HG02885 (cell line): ENCODE measurements around the gene SOX6.

Experiments
- ATAC-seq: cut with Tn5 transposase; IDR thresholded peaks from one replicate; pipeline ENCODE4 v1.9.1; 2021; ENCODE audit warnings: mild to moderate bottlenecking; ENCODE audit not compliant: unreplicated experiment, poor library complexity

SOX6 gene

DNA sequence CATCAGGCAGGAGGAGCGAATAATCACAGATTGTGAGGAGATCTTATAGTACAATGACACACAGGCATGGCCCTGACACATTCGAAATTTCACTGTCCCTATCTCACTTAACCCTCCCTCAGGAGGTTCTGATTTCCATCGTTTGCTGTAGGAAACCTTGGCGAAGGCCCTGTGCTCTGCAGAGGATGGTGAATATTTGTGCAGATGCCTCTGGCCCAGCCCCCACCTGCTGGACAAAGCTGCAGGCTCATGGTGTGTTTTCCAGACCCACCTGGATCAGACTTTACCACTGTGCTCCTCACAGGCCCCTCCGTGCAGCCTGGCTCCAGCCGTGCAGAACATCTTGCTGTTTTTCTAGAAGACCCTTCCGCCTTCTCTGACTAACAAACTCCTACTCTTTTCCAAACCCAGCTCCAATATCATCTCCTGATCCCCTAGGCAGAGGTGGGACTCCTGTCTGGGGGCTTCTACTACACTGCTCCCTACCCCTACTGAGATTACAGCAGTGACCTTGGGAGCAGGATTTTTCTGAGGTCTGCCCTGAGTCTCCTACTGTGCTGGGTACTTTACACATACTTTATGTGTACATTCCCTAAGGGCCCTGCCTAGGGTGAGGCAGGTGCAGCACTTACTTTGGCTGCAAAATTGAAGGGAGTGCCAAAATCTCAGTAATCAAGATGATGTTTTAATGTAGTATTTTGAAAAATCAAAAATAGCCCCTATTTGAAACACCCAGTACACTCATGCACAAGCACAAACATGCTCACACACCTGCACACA, 412.7 kb downstream of the SOX6 start:
- no peak for ATAC-seq

DNA sequence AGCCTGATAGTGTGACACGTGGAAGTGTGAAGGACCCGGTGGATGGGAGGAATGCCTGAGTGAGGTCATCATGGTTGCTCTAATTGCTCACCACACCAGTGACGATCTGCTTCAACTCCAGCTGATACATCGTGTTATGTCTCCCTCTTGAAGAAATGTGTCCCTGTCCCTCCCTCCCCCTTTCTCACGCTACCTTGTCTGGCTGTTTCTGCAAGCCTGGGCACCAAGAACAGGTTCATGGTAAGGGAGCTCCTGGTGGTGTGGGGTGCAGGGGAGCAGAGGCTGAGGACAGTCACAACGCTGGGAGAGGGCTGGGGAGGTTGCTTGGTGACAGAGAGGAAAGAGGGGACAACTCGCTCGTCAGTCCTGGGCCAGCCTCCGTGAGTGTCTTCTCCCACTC, 413.4 kb downstream of the SOX6 start:
- ATAC-seq: no peak

DNA sequence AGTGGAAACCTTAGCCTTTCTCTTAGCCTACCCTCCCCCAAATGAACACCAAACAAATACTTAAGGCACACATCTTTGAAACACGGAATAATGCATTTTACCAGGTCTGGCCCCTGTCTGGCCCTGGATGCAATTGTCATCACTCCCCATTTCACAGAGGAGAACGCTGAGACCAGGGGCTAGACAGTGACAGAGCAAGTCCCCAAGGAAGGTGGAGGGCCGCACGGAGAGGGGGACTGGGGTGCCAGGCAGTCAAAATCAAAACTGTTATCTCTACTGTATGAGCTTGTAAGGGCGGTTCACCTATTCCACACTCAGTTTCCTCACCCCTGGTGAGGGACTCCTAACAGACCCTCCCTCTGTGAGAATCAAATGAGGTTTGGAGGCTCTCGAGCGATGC, 414.2 kb downstream of the SOX6 start:
- ATAC-seq: no peak

- peak; percentile 74 for ATAC-seq
Observed at GRCh38 chr11:15941206-15941770, 415.1 kb downstream of the SOX6 start.

- peak; percentile 14 for ATAC-seq
Observed at GRCh38 chr11:15940462-15941205, 415.7 kb downstream of the SOX6 start.

DNA sequence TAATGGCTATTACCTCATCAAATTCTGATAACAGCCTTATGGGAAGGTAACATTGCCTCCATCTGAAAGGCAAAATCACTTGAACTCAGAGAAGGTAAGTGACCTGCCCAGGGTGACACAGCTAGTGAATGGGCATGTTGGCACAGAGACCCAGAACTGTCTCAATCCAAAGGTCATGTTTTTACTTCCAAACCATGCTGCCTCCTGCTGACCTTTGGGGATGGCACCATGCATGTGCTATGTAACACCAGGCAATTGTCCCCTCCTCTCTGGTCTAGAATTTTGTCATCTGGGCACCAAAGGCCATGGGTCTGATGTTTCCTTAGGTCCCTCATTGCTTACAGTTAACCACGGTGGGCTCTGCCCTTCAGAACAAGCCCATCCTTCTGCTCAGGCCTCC, 417.4 kb downstream of the SOX6 start:
- ATAC-seq: no peak

DNA sequence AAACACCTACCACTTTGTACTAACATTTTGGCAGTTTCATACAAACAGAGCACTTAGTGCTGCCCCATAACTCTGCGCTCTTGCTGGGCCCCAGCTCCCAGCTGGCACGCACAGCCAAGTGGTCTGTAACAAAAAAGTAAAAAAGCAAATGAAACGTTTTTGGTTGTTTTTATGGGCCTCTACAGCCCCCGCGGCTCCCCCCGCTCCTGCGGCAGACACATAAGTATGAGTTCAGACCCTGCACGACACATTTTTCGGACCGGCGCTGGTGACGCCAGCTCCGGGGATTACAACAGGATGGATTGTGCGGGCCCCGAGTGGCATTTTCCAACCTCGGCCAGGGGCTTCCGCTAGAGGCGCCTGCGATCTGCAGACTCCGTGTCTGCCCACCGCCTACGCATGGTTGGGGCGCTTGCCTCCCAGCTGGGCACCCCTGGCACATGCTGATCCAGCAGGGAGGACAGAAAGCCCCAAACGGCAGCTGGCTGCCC, 418.2 kb downstream of the SOX6 start:
- no peak for ATAC-seq

DNA sequence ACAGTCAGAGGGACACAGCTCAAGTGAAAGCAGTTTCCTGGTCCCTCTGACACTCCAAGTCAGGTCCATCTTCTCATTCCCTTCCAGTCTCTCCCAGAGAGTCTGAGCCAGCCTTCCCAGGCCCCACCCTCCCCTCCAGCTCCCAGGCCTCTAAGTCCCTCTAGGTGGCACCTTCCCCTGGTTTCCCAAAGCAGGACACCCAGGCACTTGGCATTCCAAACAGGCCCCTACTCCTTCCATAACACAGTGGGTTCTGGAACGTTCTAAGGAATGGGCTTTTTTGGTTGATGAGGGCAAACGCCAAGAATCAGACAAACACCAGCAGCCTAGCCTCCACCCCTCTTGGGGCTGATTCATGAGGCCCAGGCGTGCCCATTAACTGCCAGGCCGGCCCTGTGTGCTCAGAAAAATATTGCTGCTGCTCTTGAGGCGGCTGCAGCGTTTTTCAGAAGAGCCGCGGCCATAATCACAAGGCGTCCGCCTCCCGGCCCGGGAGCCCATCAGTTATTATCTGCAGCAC, 418.7 kb downstream of the SOX6 start:
- ATAC-seq: no peak

DNA sequence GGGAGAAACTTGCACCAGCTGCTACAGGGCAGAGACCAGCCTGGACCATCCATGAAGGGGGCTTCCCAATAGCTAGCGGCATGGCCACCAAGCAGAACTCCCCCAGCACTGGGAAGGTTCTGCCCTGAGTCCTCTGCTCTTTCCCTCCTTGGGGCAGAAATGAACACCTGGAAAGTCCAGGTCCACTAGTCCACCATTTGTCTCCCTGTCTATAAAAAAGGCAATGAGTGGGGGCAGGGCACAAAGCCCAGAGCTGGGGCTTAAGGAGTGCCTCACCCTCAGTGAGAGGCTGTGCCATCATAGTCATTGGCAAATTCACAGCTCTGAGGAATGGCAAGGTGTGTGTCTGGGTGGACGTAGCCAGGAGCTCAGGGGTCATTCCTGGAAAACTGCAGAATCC, 420.3 kb downstream of the SOX6 start:
- no peak for ATAC-seq

DNA sequence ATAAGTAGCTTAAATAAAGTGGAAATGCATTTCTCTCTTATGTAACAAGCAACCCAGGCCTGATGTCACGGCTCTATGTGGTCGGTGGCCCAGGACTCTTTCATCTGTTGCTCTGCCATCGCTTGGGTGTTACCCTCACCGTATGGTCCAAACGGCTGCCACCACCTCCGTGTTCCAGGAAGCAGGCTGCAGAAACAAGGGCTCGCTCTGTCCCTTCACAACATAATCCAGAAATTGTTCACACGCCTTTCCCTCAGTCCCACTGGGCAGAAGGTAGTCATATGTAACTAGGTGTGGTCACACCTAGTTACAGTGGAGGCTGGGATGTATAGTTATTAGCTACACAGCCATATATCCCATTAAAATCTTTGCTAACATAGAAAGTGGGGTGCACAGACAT, 421.0 kb downstream of the SOX6 start:
- ATAC-seq: no peak

DNA sequence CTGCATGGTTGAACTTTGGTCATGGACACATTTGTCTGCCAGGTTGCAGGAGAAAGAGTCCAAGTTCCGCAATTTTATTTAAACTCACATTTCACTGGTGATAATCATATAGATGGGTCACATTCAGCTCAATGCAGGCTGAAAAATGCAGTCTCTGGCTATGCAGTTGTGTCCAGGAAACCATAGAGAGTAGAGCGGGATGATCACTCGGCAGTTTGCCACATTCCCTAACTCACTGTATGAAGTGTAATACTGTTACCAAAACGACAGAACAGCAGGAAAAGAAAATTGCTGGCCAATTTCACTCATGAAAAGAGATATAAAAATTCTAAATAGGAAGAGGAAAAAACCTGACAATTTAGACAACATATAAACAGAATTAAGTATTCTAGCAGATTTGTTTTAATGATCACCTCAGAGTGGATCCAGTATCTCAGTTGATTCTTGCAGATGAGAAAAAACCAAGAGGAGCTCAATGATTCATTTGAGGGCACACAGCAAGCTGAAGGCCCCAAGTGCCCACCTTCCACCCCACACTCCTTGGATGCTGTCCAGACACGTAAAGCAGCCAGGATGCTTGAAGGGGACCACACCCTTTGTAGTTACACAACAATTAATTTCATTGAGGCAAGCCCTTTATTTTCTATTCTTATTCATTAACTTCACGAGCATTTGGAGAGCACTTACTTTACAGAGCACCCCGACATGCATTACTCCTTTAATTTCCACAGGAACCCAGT, 422.3 kb downstream of the SOX6 start:
- ATAC-seq: no peak

- no peak for ATAC-seq
Observed at GRCh38 chr11:15932417-15932816, 423.9 kb downstream of the SOX6 start.

DNA sequence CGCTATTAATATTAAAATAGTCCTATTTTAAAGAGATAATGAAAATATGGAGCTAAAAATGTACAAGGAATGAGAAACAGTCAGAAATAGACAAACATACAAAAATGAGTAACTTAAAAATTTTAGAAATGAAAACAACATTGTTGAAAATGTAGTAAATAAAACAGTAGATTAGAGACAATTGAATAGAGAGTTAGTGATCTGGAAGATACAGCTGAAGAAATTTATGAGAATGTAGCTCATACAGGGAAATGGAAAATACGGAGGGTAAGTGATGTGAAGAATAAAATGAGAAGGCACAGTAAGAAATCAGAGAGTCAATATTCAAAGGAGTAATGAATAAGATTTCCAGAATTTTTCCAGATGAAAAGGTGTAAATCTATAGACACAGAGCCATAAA, 424.8 kb downstream of the SOX6 start:
- ATAC-seq: no peak

DNA sequence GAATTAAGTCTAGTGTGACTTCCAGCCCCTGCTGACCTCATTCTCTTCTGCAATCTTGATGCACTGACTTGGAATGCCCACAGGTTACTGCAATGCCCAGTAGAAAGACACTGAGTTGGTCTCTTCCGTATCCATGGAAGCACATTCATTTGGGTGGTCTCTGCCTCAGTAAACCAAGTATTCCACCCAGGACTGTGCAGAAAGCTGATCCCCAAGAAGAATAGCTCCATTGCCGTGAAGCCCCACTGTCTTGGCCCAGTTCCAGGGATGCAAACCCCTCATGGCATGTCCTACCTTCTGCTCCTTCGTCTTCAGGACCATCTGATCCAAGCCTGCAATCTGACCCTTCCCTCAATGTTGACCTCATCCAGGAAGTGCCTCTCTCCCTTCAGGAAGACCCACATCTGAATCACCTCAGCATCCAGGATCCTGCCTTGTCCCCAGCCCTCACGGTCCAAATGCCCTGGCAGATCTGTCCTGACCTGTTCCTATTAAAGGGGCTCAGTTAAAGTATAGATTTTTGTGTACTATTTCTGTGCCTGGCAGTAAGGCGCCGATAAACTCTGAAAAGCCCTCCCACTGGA, 425.8 kb downstream of the SOX6 start:
- no peak for ATAC-seq

DNA sequence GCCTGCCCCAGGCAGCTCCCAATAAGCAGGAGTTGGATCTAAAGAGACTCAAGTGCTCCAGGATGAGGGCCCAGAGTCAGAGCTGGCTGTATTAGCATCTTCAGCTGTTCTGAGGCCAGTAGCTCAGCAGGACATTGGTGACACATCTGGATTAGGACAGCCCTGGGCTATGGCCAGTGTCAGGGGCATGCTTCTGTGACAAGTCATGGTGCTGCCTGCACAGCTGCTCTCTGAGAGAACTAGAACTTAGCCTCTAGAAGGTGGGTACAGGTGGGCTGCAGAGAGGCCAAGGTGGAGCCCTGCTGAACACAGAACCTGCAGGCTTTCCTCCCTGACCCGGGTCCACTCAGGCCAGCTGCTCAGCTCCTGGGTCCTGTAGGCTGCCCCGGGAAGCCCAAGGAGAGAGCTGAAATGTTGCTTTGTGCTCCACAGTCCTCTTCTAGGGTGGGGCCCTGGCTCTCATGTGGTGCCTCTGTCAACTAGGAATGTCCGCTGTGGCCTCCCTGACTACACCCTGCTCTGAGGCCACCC, 426.9 kb downstream of the SOX6 start:
- ATAC-seq: no peak

DNA sequence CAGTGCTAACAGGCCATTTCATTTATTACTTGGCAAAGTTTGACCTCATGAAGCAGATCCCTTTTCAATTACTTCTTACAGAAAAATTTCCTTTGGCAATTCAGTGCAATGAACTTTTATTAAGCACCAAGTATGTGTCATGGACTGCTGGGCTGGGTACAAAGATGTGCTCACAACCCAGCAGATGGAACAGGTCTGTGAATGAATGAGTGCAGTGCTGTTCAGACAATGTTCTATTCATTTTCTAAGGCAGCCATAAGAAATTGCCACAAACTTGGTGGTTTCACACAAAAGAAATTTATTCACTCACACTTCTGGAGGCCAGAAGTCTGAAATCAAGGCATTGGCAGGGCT, 428.5 kb downstream of the SOX6 start:
- no peak for ATAC-seq

- ATAC-seq: no peak
Observed at GRCh38 chr11:15927196-15927863, 429.0 kb downstream of the SOX6 start.

DNA sequence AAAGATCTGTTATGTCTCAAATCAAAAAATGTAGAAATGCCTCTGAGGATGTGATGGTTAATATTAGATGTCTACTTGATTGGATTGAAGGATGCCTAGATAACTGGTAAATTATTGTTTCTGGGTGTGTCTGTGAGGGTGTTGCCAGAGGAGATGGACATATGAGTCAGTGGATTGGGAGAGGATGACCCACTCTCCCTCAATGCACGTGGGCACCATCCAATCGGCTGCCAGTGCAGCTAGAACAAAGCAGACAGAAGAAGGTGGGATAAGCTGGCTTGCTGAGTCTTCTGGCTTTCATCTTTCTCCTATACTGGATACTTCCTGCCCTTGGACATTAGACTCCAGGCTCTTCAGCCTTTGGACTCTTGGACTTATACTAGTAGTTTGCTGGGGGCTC, 430.3 kb downstream of the SOX6 start:
- ATAC-seq: no peak

DNA sequence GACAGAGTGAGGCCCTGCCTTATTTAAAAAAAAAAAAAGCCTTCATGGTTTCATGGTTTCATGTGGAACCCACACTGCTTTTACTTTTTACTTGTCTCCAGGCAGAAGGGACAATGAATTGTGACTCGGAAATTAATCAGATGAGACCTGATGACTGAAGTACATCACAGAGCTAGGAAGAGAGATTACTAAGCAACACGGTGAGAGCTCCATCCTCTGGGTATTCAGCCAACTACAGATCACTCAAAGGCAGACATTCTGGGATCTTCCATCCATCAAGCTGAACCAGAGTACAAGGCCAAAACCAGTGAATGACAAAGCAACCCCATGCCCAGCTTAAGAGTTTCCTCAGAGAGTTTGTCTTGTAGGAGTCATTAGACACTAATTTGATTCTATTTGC, 433.2 kb downstream of the SOX6 start:
- no peak for ATAC-seq
